Hepatic stellate cell (primary cell): Measurements from ENCODE around the gene TNN.

Experiments used
- DNase-seq: peaks from one replicate; pipeline ENCODE4 v3.0.0; 2011; ENCODE audit warnings: low spot score

The TNN gene

DNA sequence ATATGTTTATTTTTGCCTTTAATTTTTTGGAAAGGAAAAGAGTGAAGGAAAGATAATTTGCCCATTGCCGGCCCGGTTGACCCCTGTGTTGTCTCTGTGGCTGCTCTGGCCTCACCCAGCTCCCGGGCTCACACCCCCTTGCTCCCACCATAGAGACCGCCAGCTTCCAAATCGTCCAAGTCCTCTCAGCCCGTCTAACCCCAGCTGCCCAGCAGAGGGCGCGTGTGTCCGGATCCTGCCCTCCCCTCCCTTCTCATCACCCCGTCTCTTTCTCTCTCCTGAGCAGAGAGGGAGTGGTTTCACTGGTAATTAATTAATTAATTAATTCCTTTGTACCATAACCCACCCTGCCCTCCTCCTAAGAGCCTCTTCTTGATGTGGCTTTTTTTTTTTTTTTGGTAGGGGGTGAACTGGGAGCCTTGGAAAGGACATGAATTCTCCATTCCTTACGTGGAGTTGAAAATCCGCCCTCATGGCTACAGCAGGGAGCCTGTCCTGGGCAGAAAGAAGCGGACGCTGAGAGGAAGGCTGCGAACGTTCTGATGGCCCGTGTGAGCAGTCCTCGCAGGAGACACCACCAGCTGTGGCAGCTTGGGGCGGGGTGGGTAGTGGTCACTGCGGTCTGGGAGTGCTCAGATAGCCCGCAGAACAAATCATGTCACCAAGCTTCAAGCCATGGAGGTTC is 79.0 kb downstream of the TNN start:
- peak; percentile 76 for DNase-seq

DNA sequence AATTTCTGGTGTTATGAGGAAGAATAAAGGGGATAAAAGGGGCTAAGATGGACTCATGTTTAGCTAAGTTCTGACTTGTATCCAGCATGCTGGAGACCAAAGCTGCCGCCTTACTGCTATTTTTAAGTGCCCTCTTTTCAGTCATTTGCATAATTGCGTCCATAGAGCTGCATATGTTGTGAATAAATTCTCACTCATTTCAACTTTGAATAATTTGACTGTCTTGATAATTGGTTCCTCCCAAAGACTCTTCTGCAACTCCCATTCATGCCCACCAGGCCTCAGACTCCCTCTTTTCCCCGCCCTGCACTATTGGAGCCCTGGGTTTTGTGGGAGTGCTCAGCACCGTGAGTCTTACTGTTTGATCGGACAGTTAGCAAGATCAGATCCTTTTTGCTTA is 79.9 kb downstream of the TNN start:
- no peak for DNase-seq

DNA sequence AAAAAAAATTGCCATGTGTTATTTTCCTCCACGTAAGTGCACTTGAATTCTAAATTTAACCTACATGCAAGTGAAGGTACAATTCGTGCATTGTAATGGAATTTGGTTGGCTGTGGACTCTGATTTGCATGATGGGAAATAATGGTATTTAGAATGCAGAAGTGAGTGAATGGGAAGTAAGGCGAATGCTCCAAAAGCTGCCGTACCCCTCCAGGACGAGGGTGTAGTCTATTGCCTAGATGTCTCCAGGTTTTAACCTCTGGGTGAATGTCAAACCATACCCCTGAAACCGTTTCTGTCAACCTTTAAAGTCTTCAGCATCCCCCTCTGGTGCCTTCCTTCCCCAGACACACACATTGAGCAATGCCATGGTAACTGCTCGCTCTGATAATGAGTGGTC is 80.4 kb downstream of the TNN start:
- DNase-seq = no peak

DNA sequence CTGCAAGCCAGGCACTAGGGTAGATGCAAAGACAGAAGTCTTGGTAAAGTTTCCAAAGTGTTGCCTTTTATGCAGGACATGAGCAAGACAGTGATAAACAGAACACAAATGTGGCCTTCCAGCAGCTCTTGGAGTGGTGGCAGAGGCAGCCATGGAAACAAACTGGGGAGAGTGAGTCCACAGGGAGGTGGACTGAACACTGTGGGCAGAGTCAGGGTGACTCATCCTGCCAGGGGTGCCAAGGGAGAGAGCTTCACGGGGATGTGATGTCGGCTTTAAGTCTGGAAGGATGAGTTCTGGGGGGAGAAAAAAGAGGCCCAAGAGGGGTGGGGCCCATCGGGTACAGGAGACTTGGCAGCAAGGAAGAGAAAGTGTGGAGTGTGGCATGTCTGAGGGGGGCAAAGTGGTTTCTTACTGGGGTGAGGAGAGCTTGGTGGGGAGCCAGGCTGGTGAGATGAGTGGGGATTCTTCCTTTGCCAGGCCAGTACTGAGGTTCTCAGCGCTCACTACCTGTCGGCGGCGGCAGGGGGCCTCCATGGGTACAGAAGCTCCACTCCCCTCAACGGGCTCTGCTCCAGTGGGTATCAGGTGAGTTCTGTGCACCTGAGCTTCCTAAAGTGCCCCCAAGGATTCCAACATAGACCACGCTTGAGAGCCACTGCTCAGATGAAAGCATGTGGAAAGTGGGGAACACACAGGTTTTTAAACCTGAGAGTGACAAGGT is 83.1 kb downstream of the TNN start:
- peak; percentile 34 for DNase-seq

DNA sequence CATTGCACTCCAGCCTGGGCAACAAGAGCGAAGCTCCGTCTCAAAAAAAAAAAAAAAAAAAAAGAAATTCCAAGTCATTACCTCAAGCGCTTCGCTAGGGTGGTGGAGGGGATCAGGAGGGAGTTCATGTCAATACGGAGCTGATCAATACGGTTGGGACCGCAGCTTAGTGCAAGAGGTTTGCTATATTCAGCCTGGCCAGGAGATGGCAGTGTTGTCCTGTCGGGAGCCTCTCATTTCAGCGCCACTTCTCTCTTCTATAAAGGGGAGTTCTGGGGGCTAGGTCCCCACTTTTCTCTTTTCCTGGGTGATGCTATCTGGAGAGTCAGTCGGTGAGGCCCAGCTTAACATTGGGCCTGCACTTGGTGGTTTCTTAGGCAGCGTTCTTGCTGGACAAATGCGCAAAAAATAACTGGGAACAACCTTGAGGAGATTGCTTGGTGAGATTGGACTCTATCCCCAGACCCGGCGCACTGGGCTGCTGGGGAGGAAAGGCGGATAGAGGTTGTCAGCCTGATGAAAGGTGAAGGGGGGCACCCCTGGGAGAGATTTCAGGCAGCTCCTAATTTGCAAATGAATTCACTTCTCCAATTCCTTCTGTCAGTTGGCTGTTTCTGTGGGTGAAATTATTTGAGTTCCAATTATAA is 84.5 kb downstream of the TNN start:
- peak; percentile 57 for DNase-seq

DNA sequence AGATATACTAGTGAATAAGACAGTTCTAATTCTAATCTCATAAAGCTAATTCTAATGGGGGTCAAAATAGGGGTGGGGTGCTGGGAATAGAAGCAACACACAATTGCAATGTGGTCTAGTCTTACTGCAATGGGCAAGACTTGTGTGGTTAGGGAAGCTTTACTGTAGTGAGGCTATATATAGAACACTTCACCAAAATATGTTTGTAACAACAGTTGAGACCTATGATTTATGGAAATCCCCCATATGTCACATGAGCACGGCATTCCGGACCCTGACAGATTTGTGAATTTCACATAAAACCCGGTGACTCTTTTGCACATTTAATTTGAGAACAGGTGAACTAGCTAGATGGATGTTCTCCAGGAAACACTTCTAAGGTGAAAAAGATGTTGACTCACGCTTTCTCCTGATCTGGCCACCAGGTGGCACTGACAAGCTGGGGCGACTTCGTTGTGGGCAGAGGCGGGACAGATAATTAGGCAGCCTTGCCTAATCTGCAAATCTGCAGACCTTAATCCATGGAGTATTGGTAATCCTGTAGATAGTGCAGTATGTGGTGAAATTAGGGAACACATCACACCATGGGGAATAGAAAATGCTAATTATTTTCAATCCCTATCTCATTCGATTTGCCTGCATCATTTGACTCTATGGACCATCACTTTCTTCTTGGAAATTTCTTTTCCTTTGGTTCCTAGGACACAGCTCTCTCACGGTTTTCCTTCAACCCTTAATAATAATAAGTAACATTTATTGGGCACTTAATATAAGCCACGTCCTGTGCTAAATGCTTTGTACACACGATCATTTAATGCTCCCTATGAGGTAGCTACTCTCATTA is 87.2 kb downstream of the TNN start:
- DNase-seq = peak; percentile 53

DNA sequence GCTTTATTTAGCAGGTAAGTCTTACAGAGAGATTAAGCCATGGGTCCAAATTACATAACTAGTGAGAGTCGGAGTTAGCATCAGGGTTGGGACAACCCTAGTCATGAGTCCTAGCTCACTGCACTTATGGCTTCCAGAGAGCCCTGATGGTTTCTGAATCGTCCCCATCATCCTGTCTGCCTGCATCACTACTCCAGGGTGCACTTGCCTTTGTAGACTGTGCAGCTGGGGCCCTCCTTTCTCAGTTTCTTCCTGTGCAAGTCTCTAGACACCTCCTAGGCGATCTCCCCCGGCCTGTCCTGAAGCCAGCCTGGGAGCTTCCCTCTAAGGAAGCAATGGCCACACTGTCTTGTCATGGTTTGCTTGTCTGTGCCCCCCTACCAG is 87.8 kb downstream of the TNN start:
- no peak for DNase-seq

DNA sequence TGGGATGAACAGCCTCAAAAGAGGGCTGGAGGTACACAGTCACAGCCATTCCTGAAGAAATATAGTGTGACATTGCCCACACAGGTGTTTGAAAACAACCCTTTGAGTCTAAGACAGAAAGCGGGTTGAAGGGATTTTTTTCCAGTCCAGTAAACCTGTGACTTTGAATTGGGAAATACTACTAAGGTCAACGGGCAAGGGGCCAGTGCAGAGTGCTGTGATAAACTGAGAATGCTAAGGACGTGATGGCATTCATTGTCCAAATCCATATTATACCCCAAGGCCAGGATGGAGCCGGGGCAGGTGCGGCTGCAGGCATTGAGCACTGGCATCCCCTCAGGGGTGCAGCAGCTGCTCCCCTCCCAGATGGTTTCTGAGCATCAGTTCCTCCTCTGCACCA is 88.3 kb downstream of the TNN start:
- no peak for DNase-seq

DNA sequence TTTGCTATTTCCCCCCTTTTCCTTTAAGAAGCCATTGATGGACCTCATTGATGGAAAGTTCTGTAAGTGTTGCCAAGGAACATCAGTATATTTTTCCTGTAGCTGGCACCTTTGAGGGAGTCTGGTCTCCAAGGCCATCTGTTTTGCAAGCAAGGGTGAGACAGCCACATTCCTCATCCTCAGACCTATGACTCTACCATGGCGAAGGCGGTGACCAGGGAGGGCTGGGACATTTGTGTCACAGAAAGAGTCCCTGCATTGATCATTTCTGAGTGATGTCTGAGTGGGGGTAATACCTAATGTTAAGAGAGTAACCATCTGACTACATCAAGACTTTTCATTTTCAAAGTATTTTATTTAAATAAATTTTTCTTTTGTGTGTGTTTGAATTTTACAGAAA is 89.6 kb downstream of the TNN start:
- DNase-seq = no peak

DNA sequence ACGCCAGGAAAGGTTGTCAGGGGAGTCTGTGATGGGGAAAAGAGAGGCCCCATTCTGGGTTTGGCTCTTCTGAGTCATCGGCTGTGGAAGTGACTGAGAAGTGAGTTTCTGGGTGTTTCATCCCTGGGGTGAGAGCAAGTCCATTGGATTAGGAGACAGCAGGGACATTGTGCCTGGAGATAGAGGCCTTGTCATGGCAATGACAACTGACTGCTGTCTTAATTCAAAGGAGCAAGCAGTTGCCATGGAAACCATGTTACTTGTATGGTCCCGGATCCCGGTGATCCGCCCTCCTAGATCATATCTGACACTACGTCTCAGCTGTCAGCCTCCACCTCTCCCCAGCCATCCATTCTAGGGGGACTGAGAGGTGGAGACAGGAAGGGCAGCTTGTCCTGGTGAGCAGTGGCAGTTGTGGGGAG is 90.5 kb downstream of the TNN start:
- no peak for DNase-seq

DNA sequence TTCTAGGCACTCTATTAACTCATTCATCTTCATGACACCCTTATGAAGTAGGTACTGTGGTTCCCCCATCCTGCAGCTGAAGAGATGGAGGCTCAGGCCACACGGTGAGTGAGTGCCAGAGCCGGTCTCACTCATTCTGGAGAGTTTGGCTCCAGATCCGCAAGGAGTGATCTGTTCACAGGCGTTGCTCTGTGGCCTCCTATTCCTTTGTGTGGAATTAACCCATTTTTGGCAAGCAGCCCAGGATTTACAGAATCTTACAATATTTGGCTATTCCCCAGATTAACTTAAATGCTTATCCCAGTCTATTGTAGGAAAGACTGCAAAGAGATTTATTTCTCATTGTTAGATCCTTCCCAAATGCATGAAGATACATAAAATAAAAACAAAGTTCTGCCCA is 95.3 kb downstream of the TNN start:
- DNase-seq = no peak

DNA sequence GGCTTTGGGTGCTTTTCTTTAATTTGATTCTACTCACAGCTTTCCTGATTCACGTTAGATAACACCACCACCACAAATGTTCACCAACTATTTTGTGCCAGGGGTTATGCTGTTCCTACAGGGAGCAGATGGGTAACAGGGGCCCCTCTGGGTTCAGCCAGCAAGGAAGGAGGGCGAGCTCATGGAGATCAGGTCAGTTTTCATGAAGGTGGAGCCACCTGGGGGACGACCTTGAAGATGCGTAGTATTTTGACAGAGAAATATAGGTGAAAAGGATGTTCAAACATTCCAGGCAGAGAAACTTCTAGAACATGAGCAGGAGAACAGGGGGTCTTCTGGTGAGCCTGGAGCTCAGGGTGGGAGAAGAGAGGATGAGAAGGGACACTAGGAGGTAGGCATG is 96.1 kb downstream of the TNN start:
- no peak for DNase-seq

DNA sequence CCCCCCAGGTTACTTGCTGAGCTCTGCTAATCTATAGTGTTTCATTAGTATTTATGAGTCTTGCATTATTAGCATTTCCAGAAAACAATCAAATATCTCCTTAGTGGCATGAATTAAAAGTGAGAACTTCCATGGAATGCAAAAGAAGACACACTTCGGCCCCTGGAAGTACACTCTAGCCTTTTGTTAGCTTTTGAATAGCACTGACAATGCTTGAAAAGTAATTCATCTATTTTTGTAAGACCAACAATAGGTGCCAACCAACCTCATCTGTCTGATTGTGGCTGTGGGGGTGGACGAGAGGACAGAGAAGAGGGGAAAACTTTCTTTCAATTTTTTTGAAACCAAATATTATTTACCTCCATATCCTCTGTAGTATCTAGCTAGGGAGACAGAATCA is 97.1 kb downstream of the TNN start:
- no peak for DNase-seq

DNA sequence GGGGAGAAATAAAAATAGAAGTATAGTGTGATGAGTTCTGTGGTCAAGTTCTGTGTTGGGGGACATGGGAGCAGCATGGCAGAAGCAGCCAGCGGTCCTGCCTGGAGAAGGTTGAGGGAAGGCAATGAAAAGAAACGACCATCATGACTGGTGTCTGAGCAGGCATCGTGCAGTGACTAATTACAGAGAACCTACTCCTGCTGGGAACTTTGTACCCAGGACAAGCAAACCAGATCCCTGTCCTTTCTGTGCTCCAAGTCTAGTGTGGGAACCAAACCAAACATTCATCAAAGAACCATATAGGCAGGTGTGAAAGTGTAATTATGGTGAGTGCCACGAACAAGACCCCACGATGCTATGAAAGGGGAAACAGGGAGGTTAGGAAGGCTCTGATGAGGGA is 99.1 kb downstream of the TNN start:
- no peak for DNase-seq

DNA sequence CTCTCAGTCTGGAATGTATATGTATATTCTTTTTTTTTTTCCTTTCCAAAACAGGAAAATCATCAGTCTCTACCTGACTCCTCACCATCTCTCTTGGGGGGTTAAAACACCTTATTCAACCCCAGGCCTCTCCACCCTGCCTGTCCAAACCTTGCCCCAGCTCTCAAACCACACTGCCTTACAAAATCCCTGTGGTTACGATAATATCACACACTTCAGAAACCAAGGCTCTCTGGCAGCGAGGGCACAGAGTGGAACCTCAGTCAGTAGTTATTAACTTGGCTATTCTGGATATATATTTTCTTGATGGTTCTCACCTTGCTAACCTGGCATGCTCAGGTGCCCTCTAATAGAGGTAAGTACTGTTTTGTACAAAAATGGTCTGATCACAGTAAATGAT is 100.2 kb downstream of the TNN start:
- no peak for DNase-seq

DNA sequence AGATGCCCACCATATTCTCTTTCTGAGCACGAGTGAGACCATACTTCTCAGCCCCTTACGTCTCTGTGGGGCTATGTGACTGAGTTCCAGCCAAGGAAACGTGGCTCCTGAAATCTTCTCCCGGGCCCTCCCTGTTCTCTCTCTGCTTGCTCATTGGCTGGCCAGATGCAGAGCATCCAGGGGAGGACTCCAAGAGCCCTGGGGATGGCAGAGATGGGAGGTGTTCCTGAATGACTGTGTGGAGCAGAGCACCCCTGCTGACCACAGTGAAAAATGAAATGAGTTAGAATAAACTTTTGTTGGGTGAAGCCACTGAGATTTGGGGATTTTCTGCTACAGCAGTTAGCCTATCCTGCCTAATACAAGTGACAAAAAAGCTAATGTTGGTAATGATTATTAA is 101.1 kb downstream of the TNN start:
- no peak for DNase-seq

DNA sequence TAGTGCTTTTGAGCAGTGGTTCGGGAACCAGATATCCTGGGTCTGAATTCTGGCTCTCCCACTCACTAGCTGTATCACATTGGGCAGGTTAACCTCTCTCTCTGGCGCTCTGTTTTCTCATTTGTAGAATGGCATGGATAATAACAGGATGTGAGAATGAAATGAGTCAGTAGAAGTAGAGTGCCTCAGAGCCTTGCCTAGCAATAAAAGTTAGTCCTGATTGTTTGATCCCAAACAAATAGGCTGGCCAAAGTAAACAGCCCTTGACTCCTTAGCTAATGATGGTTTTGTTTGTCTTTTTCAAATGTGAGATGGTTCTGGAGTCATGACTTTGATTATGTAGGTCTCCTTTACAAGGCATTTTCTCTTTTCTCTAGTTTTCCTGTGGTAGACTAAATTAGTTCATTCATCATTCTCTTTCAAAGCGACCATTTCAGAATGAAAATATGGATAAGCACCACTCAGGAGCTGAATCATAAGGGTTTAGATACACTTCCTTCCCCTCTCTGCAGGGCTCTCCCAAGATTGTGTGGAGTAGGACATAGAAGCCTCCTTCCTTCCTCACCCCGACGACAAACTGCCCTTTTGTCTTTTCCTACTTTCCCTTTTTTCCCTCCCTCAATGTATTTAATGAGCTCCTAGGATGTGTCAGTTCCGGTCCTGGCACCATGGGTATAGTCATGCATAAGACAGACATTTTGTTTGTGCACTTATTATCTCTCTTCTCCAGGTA is 101.8 kb downstream of the TNN start:
- peak; percentile 18 for DNase-seq

DNA sequence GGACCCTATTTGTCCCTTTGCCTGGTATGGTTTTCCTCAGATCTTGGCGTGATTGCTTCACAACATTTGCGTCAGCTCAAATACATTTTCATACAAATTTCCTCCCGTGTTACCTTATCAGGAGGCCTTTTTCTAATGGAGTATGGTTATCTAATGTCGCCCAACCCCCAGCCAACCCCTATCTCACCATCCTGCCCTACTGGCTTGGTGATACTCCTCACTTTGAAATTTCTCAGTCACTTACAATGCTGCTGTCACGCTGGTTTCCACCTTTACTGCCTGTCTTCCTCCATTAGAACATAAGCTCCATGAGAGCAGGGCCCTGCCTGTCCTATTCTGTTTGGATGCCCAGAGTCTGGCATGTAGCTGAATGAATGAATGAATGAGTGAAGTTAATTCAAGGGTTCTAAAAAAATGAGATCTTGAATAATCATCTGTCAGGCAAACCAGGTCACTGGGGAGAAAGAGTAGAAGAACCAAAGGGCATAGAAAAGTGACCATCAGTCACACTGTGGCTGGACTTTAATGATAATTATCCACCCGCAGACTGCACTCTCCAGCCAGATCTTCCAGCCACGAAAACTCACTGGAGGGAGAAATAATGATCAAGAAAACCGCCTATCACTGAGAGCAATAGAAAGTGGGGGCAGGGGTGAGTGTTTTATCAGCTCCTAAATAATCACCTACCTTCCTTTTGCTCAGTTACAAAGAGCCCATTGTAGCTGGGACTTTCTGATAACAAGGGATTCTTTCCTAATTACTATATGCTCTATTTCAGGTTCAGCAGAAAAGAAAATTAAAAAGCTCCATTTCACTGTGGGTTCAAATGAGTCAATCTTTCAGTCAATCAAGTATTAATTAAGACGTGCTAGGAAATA is 103.6 kb downstream of the TNN start:
- DNase-seq = no peak

DNA sequence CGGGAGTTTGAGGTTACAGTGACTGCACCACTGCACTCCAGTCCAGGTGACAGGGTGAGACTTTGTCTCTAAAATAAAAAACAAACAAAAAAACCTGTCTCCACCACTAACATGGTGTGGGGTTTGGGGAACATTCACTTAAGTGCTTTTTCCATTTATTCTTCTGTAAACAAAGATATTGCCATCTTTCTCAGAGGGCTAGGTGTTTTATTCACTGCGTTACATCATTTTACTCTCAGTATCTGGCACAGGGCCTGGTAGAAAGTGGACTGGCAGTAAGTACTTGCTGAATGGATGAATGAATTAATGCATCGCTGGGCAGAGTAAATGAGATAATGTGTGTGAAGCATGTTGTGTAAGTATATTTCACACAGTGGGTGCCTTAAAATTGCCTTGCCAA is 104.9 kb downstream of the TNN start:
- DNase-seq = no peak

DNA sequence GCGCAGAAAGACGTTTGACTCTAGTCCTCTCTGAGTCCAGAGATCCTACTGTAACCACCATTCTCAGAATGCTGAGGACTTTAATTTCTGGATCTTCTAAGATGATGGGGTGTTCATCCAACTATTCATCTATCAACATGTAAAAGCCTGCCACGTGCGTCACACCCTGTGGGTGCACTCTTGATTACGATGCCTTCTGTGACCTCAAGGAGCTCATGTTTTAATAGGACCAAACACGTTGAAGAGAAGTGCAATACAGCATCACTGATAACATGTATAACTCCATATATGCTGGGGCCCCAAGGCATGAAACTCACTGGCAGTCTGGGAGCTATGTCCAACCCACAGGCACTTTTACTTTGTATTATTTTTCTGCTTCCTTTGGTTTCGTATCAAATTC is 105.9 kb downstream of the TNN start:
- DNase-seq = no peak
